ENCODE data around the gene TARP.
"Not testable (repeated sequence)": the region's sequence is repeated elsewhere in the genome, so short reads cannot be mapped to it uniquely, and the experiment has no call there.

The TARP gene

GRCh38 chr7:38248069-38248567 lies 25.3 kb downstream of the TARP start:
- DNase-seq (ENCODE audit: low spot score): no peak
- TF ChIP-seq CTCF (IDR thresholded peaks at IDR 0.05; ENCODE audit: extremely low read depth, insufficient read depth, missing control alignments): no peak
- in situ Hi-C loops (cut with MboI; ENCODE audit: low pct_unique_long_range_greater_than_20kb, low sequenced_read_pairs, unreplicated experiment): no loop called here

- TF ChIP-seq CTCF (IDR thresholded peaks at IDR 0.05; ENCODE audit: extremely low read depth, insufficient read depth, missing control alignments): no peak
- in situ Hi-C loops (cut with MboI; ENCODE audit: low pct_unique_long_range_greater_than_20kb, low sequenced_read_pairs, unreplicated experiment): no loop called here
- no peak for DNase-seq (ENCODE audit: low spot score)
Measured at GRCh38 chr7:38245409-38245977, 27.9 kb downstream of the TARP start.

- TF ChIP-seq CTCF (IDR thresholded peaks at IDR 0.05; ENCODE audit: extremely low read depth, insufficient read depth, missing control alignments): no peak
- in situ Hi-C loops (cut with MboI; ENCODE audit: low pct_unique_long_range_greater_than_20kb, low sequenced_read_pairs, unreplicated experiment): no loop called here
- no peak for DNase-seq (ENCODE audit: low spot score)
Measured at GRCh38 chr7:38244516-38244915, 28.9 kb downstream of the TARP start.

- in situ Hi-C loops (cut with MboI; ENCODE audit: low pct_unique_long_range_greater_than_20kb, low sequenced_read_pairs, unreplicated experiment); DNase-seq (ENCODE audit: low spot score): not testable (repeated sequence)
Measured at GRCh38 chr7:38243345-38243744, 30.1 kb downstream of the TARP start.

GRCh38 chr7:38242814-38243213 lies 30.6 kb downstream of the TARP start:
- TF ChIP-seq CTCF (IDR thresholded peaks at IDR 0.05; ENCODE audit: extremely low read depth, insufficient read depth, missing control alignments): no peak
- DNase-seq (ENCODE audit: low spot score): no peak
- in situ Hi-C loops (cut with MboI; ENCODE audit: low pct_unique_long_range_greater_than_20kb, low sequenced_read_pairs, unreplicated experiment): no loop called here

GRCh38 chr7:38241071-38241470 lies 32.4 kb downstream of the TARP start:
- DNase-seq (ENCODE audit: low spot score): no peak
- in situ Hi-C loops (cut with MboI; ENCODE audit: low pct_unique_long_range_greater_than_20kb, low sequenced_read_pairs, unreplicated experiment): no loop called here
- no peak for TF ChIP-seq CTCF (IDR thresholded peaks at IDR 0.05; ENCODE audit: extremely low read depth, insufficient read depth, missing control alignments)

GRCh38 chr7:38239129-38239528 lies 34.3 kb downstream of the TARP start:
- in situ Hi-C loops (cut with MboI; ENCODE audit: low pct_unique_long_range_greater_than_20kb, low sequenced_read_pairs, unreplicated experiment); DNase-seq (ENCODE audit: low spot score): not testable (repeated sequence)

GRCh38 chr7:38235606-38236005 lies 37.8 kb downstream of the TARP start:
- DNase-seq (ENCODE audit: low spot score): no peak
- in situ Hi-C loops (cut with MboI; ENCODE audit: low pct_unique_long_range_greater_than_20kb, low sequenced_read_pairs, unreplicated experiment): no loop called here
- TF ChIP-seq CTCF (IDR thresholded peaks at IDR 0.05; ENCODE audit: extremely low read depth, insufficient read depth, missing control alignments): no peak

- DNase-seq (ENCODE audit: low spot score); in situ Hi-C loops (cut with MboI; ENCODE audit: low pct_unique_long_range_greater_than_20kb, low sequenced_read_pairs, unreplicated experiment): not testable (repeated sequence)
Measured at GRCh38 chr7:38234759-38235158, 38.7 kb downstream of the TARP start.
